ENCODE data around the gene C18orf63. TPM values are rescaled to one million over a fixed set of nuclear protein-coding genes. Genes with fewer than 3 reads are reported as not detected.

The C18orf63 gene
- total RNA-seq, 4 donors from 2014 or later: not detected

DNA sequence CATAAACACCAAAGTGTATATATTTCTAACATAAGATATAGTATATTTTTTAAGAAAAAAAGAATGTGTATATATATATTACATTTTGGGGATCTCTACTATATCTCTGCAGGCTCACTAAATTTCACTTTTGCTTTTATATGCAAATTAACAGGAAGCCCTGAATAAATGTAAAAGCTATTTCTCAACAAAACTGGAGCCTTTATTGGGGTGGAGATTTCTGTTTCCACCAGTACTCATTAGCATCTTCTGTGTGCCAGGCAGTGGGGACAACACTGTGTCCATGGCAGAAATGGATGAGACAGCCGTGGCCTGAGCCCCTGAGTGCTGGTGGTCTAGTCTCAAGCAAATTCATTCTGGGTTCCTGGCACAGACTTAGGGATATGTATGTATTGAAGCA is 41.3 kb downstream of the C18orf63 start:
- peaks cover 0 to 16% (median 0%) of the 10 kb centered on the region in 4 donors for H3K4me1 ChIP-seq
- DNase-seq: no peak
- in situ Hi-C loops (cut with MboI; ENCODE audit: low pct_ligation_motif_present in 1 of 4, low pct_unique_long_range_greater_than_20kb in 1 of 4, low sequenced_read_pairs in 3 of 4): loop anchor here in 1 of 4 donors (10.0 to 25.0 kb wide), 2 partner anchors 138 to 205 kb away; partner anchors contain the start of gene CNDP2
- WGBS, 2 donors (ENCODE audit: low coverage in 1 of 2): 74% methylated on average over 1 of the region's 1 CpG; no CpG with 5 or more reads in 1 of the 2 donors
- H3K4me3 ChIP-seq: no peak overlapping the region
- no peak overlapping the region for H3K27ac ChIP-seq
- H3K9me3 ChIP-seq: no peaks in the 10 kb centered on the region
- TF ChIP-seq, protein P1, sequence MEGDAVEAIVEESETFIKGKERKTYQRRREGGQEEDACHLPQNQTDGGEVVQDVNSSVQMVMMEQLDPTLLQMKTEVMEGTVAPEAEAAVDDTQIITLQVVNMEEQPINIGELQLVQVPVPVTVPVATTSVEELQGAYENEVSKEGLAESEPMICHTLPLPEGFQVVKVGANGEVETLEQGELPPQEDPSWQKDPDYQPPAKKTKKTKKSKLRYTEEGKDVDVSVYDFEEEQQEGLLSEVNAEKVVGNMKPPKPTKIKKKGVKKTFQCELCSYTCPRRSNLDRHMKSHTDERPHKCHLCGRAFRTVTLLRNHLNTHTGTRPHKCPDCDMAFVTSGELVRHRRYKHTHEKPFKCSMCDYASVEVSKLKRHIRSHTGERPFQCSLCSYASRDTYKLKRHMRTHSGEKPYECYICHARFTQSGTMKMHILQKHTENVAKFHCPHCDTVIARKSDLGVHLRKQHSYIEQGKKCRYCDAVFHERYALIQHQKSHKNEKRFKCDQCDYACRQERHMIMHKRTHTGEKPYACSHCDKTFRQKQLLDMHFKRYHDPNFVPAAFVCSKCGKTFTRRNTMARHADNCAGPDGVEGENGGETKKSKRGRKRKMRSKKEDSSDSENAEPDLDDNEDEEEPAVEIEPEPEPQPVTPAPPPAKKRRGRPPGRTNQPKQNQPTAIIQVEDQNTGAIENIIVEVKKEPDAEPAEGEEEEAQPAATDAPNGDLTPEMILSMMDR (IDR thresholded peaks at IDR 0.05): no peak
- no peak for TF ChIP-seq POLR2A (IDR thresholded peaks at IDR 0.05)
- no peak for TF ChIP-seq POLR2AphosphoS5 (IDR thresholded peaks at IDR 0.05)
- no peak for TF ChIP-seq EP300 (IDR thresholded peaks at IDR 0.05; ENCODE audit: low read depth)
- H3K36me3 ChIP-seq: no peaks in the 10 kb centered on the region
- H3K27me3 ChIP-seq: no peaks in the 10 kb centered on the region
- intact Hi-C loops (cut with DNase I; ENCODE audit: low total_unique reads): loop anchor here (10.0 kb wide), 1 partner anchor 138 kb away; the partner anchor contains the start of gene CNDP2

GRCh38 chr18:74360852-74361655 is 45.4 kb downstream of the C18orf63 start:
- in situ Hi-C loops (cut with MboI; ENCODE audit: low pct_ligation_motif_present in 1 of 4, low pct_unique_long_range_greater_than_20kb in 1 of 4, low sequenced_read_pairs in 3 of 4) (loop anchor here in 1 of 4 donors (25.0 kb wide), 1 partner anchor 201 kb away; no protein-coding TSS in a partner anchor), intact Hi-C loops (cut with DNase I; ENCODE audit: low total_unique reads) (no loop called here)
- H3K27me3 ChIP-seq: no peaks in the 10 kb centered on the region
- H3K27ac ChIP-seq: no peak overlapping the region
- H3K4me1 ChIP-seq: peaks cover 0 to 12% (median 0%) of the 10 kb centered on the region in 4 donors
- DNase-seq: no peak
- no peaks in the 10 kb centered on the region for H3K36me3 ChIP-seq
- 88 to 92% methylated on average over 14 to 22 of the region's 22 CpGs for WGBS, 2 donors (ENCODE audit: low coverage in 1 of 2)
- TF ChIP-seq EP300 (IDR thresholded peaks at IDR 0.05; ENCODE audit: low read depth) (no peak), POLR2AphosphoS5 (IDR thresholded peaks at IDR 0.05) (no peak), POLR2A (IDR thresholded peaks at IDR 0.05) (no peak)
- TF ChIP-seq, protein P1 (IDR thresholded peaks at IDR 0.05): no peak
- no peak overlapping the region for H3K4me3 ChIP-seq
- no peaks in the 10 kb centered on the region for H3K9me3 ChIP-seq

GRCh38 chr18:74367905-74368304 is 52.3 kb downstream of the C18orf63 start:
- no peaks in the 10 kb centered on the region for H3K9me3 ChIP-seq
- H3K27ac ChIP-seq: no peak overlapping the region
- WGBS, 2 donors (ENCODE audit: low coverage in 1 of 2): 86 to 98% methylated on average over 5 to 10 of the region's 10 CpGs
- no peak overlapping the region for H3K4me3 ChIP-seq
- TF ChIP-seq POLR2AphosphoS5 (IDR thresholded peaks at IDR 0.05) (no peak), POLR2A (IDR thresholded peaks at IDR 0.05) (no peak), EP300 (IDR thresholded peaks at IDR 0.05; ENCODE audit: low read depth) (no peak)
- TF ChIP-seq, protein P1 (IDR thresholded peaks at IDR 0.05): no peak
- in situ Hi-C loops (cut with MboI; ENCODE audit: low pct_ligation_motif_present in 1 of 4, low pct_unique_long_range_greater_than_20kb in 1 of 4, low sequenced_read_pairs in 3 of 4): loop anchor here in 1 of 4 donors (25.0 kb wide), 1 partner anchor 194 kb away; no protein-coding TSS in a partner anchor
- intact Hi-C loops (cut with DNase I; ENCODE audit: low total_unique reads): no loop called here
- peaks cover 0 to 17% (median 7%) of the 10 kb centered on the region in 4 donors for H3K4me1 ChIP-seq
- H3K36me3 ChIP-seq: no peaks in the 10 kb centered on the region
- H3K27me3 ChIP-seq: no peaks in the 10 kb centered on the region
- DNase-seq: no peak

GRCh38 chr18:74368901-74369705 is 53.5 kb downstream of the C18orf63 start:
- H3K4me1 ChIP-seq: peaks cover 0 to 17% (median 7%) of the 10 kb centered on the region in 4 donors
- in situ Hi-C loops (cut with MboI; ENCODE audit: low pct_ligation_motif_present in 1 of 4, low pct_unique_long_range_greater_than_20kb in 1 of 4, low sequenced_read_pairs in 3 of 4) (loop anchor here in 1 of 4 donors (25.0 kb wide), 1 partner anchor 193 kb away; no protein-coding TSS in a partner anchor), intact Hi-C loops (cut with DNase I; ENCODE audit: low total_unique reads) (no loop called here)
- 22 to 31% methylated on average over 4 to 13 of the region's 13 CpGs for WGBS, 2 donors (ENCODE audit: low coverage in 1 of 2)
- H3K27me3 ChIP-seq: no peaks in the 10 kb centered on the region
- no peaks in the 10 kb centered on the region for H3K9me3 ChIP-seq
- peak overlapping the region; percentile 57 to 75 (median 66) for H3K27ac ChIP-seq
- H3K4me3 ChIP-seq: peak overlapping the region in 1 of 4 donors; percentile 20
- DNase-seq: peak; percentile 79
- TF ChIP-seq EP300 (IDR thresholded peaks at IDR 0.05; ENCODE audit: low read depth) (no peak), POLR2A (IDR thresholded peaks at IDR 0.05) (no peak), POLR2AphosphoS5 (IDR thresholded peaks at IDR 0.05) (no peak)
- TF ChIP-seq, protein P1 (IDR thresholded peaks at IDR 0.05): no peak
- no peaks in the 10 kb centered on the region for H3K36me3 ChIP-seq

All from transverse colon (tissue), 4 donors.